ENCODE measurements around the gene SSX2IP. TPM values are rescaled to one million over a fixed set of nuclear protein-coding genes. Genes with fewer than 3 reads are reported as not detected.

The SSX2IP gene
- total and polyA plus RNA-seq, 9 of the 15 experiments (the other 6 are each of a cell fraction or from before 2014, with no cell fraction given) = 20.6 to 96.7 (median 61.7) TPM

- H3K4me3 ChIP-seq = no peak overlapping the region
- no peak overlapping the region for H3K9ac ChIP-seq (ENCODE audit: insufficient read depth in 1 of 2, low read depth in 2 of 2, low read length in 2 of 2)
- in situ Hi-C loops (cut with MboI) (loop anchor here (5.0 kb wide), 1 partner anchor 77 kb away; no protein-coding TSS in a partner anchor), intact Hi-C loops (cut with micrococcal nuclease) (no loop called here)
- CTCF ChIA-PET (ENCODE audit: low intra/inter-chr PET ratio) = interaction anchor here (2.3 kb wide), 1 partner anchor 83 kb away, joined by 13 read pairs; no protein-coding TSS in a partner anchor
- no peak overlapping the region for H3K27ac ChIP-seq (ENCODE audit: extremely low read depth, low read depth, low read length)
- 90% methylated on average over 2 of the region's 2 CpGs for WGBS (ENCODE audit: insufficient coverage, low coverage, missing lambda C conversion rate)
- BruUV-seq (replicated peaks) = no TSS peak
- ATAC-seq (no peak), FAIRE-seq (no peak), DNase-seq (ENCODE audit: extremely low read depth in 1 of 4, low spot score in 3 of 4) (no peak)
- H3K27me3 ChIP-seq (ENCODE audit: control insufficient read depth in 2 of 2, insufficient read depth in 2 of 2, low read length in 2 of 2) = no peaks in the 10 kb centered on the region
- no peaks in the 10 kb centered on the region; the same call in 1 of the 2 replicates for H4K20me1 ChIP-seq (replicated peaks; ENCODE audit: control insufficient read depth, insufficient read depth, low read length)
- no peaks in the 10 kb centered on the region for H3K9me1 ChIP-seq (ENCODE audit: control insufficient read depth, insufficient read depth, low read length)
- POLR2A ChIA-PET = interaction anchor here (1.0 to 2.0 kb wide), 5 partner anchors 9 to 58 kb away, joined by 3 to 8 read pairs (median 4); no protein-coding TSS in a partner anchor
- peaks cover 3 to 5% of the 10 kb centered on the region in 2 experiments; a peak in 2 of 5 replicates for H3K4me1 ChIP-seq (replicated peaks in 1 of 2; ENCODE audit: control insufficient read depth in 2 of 2, insufficient read depth in 2 of 2, low read length in 2 of 2)
- no peaks in the 10 kb centered on the region for H3K9me3 ChIP-seq (replicated peaks; ENCODE audit: control insufficient read depth, insufficient read depth, low read depth, low read length)
- H3K4me2 ChIP-seq (ENCODE audit: insufficient read depth, low read length) = no peak overlapping the region
- peaks cover 75% of the 10 kb centered on the region for H3K79me2 ChIP-seq (ENCODE audit: control insufficient read depth, insufficient read depth, low read length)
- TF ChIP-seq ZNF316 (IDR thresholded peaks at IDR 0.05) = peak; percentile 79
- TF ChIP-seq SREBF2 (CRISPR knock-in tag; IDR thresholded peaks at IDR 0.05) = no peak
- peak; percentile 39; the same call in 1 of the 2 replicates for TF ChIP-seq MAFK (IDR thresholded peaks at IDR 0.05; ENCODE audit: low read length)
- TF ChIP-seq C11orf30 (IDR thresholded peaks at IDR 0.05; ENCODE audit: low read depth) = peak; percentile 71
- no peak for TF ChIP-seq MEF2D (tag; conservative IDR thresholded peaks at IDR 0.05; ENCODE audit: low read depth)
- peak; percentile 47 for TF ChIP-seq MAFF (IDR thresholded peaks at IDR 0.05; ENCODE audit: low read length)
- TF ChIP-seq MAFG (tag; conservative IDR thresholded peaks at IDR 0.05) = 0 out of 2 replicates have a peak, but pooled peaks have one; percentile 23
- peaks cover 78% of the 10 kb centered on the region for H3K36me3 ChIP-seq (ENCODE audit: control insufficient read depth, insufficient read depth, low read length)
- H2AFZ ChIP-seq (ENCODE audit: low read depth, low read length) = no peak overlapping the region
Measured at GRCh38 chr1:84669831-84670230, 20.4 kb downstream of the SSX2IP start.

Data from K562 (cell line).